Neural progenitor cell (in vitro differentiated cells): ENCODE measurements around the gene GIT1.

Source experiments
- EZH2 ChIP-seq: fragments of 200-600 bp; sonication (generic); IDR thresholded peaks from 2 replicates; pipeline ENCODE4 v1.6.1; 2017; ENCODE audit warnings: antibody characterized with exemption, mild to moderate bottlenecking, moderate library complexity
- EZH2phosphoT487 ChIP-seq: fragments of 200-600 bp; sonication (generic); IDR thresholded peaks from 2 replicates; pipeline ENCODE4 v1.6.1; 2017; ENCODE audit warnings: antibody characterized with exemption
- TF ChIP-seq, protein P1 (sequence below): fragments of 200-600 bp; sonication (generic); IDR thresholded peaks from 2 replicates; pipeline ENCODE4 v1.5.1; 2017; ENCODE audit warnings: antibody characterized with exemption, mild to moderate bottlenecking

- TF ChIP-seq EZH2 (no peak), EZH2phosphoT487 (no peak)
- TF ChIP-seq, protein P1, sequence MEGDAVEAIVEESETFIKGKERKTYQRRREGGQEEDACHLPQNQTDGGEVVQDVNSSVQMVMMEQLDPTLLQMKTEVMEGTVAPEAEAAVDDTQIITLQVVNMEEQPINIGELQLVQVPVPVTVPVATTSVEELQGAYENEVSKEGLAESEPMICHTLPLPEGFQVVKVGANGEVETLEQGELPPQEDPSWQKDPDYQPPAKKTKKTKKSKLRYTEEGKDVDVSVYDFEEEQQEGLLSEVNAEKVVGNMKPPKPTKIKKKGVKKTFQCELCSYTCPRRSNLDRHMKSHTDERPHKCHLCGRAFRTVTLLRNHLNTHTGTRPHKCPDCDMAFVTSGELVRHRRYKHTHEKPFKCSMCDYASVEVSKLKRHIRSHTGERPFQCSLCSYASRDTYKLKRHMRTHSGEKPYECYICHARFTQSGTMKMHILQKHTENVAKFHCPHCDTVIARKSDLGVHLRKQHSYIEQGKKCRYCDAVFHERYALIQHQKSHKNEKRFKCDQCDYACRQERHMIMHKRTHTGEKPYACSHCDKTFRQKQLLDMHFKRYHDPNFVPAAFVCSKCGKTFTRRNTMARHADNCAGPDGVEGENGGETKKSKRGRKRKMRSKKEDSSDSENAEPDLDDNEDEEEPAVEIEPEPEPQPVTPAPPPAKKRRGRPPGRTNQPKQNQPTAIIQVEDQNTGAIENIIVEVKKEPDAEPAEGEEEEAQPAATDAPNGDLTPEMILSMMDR: no peak
These were observed 27.6 kb downstream of the GIT1 start for GRCh38 chr17:29561554-29562517.
